DOHH2 (cell line): ENCODE measurements around the gene ARL6.

Experiments used
- H3F3A ChIP-seq: fragments of 200-600 bp; sonication (generic), shearing (Covaris generic); 2 replicates; pipeline ENCODE4 v1.6.0; 2016; ENCODE audit warnings: antibody characterized with exemption, mild to moderate bottlenecking; ENCODE audit not compliant: control insufficient read depth, insufficient read depth
- H3K27ac ChIP-seq: fragments of 200-600 bp; sonication (generic); 2 replicates; pipeline ENCODE4 v1.5.1; 2014; ENCODE audit warnings: low read depth, mild to moderate bottlenecking, low read length, moderate library complexity
- H3K27me3 ChIP-seq: fragments of 200-600 bp; sonication (generic); 2 replicates; pipeline ENCODE4 v1.6.1; 2014; ENCODE audit warnings: mild to moderate bottlenecking, low read length, mixed read lengths; ENCODE audit not compliant: control insufficient read depth
- H3K36me3 ChIP-seq: fragments of 200-600 bp; sonication (generic); 2 replicates; pipeline ENCODE4 v1.6.1; 2014; ENCODE audit warnings: mild to moderate bottlenecking, low read length, moderate library complexity, mixed read lengths; ENCODE audit not compliant: control insufficient read depth
- H3K4me1 ChIP-seq: fragments of 200-600 bp; sonication (generic); 2 replicates; pipeline ENCODE4 v1.6.1; 2014; ENCODE audit warnings: mild to moderate bottlenecking, low read length, mixed read lengths; ENCODE audit not compliant: control insufficient read depth
- H3K4me2 ChIP-seq: fragments of 200-600 bp; sonication (generic); 2 replicates; pipeline ENCODE4 v1.6.0; 2014; ENCODE audit warnings: mild to moderate bottlenecking, low read length, moderate library complexity
- H3K4me3 ChIP-seq: fragments of 200-600 bp; sonication (generic); 2 replicates; pipeline ENCODE4 v1.5.1; 2014; ENCODE audit warnings: mild to moderate bottlenecking, low read length, mixed read lengths
- H3K79me2 ChIP-seq: fragments of 200-600 bp; sonication (generic); 2 replicates; pipeline ENCODE4 v1.6.1; 2014; ENCODE audit warnings: mild to moderate bottlenecking, low read length, mixed read lengths; ENCODE audit not compliant: control insufficient read depth
- H3K9me2 ChIP-seq: fragments of 200-600 bp; sonication (generic); replicated peaks from 2 replicates; pipeline ENCODE4 v1.6.1; 2014; ENCODE audit warnings: mild to moderate bottlenecking, low read length, mixed read lengths; ENCODE audit not compliant: control insufficient read depth
- H3K9me3 ChIP-seq: fragments of 200-600 bp; sonication (generic); 2 replicates; pipeline ENCODE4 v1.6.1; 2014; ENCODE audit warnings: antibody characterized with exemption, low read length, mixed read lengths; ENCODE audit not compliant: control insufficient read depth, insufficient read depth
- H4K20me1 ChIP-seq: fragments of 200-600 bp; sonication (generic); 2 replicates; pipeline ENCODE4 v1.6.0; 2014; ENCODE audit warnings: low read depth, mild to moderate bottlenecking, antibody characterized with exemption, low read length, moderate library complexity; ENCODE audit not compliant: control insufficient read depth, insufficient read depth
- CTCF ChIP-seq: fragments of 200-600 bp; sonication (generic); IDR thresholded peaks from one replicate; pipeline ENCODE4 v1.5.1; 2014; ENCODE audit warnings: antibody characterized with exemption, mild to moderate bottlenecking, low read depth, low read length; ENCODE audit not compliant: poor library complexity, severe bottlenecking
- EZH2phosphoT487 ChIP-seq: fragments of 200-600 bp; sonication (generic); IDR thresholded peaks from 2 replicates; pipeline ENCODE4 v1.6.1; 2017; ENCODE audit warnings: borderline replicate concordance, mild to moderate bottlenecking, antibody characterized with exemption, low read length, moderate library complexity, mixed read lengths

ARL6 gene

GRCh38 chr3:97744289-97744688, 20.3 kb upstream of the ARL6 start:
- Histone ChIP-seq H3K36me3 (no peaks in the 10 kb centered on the region), H3F3A (no peaks in the 10 kb centered on the region), H3K4me1 (no peaks in the 10 kb centered on the region), H4K20me1 (no peaks in the 10 kb centered on the region), H3K9me2 (no peaks in the 10 kb centered on the region), H3K27me3 (no peaks in the 10 kb centered on the region), H3K4me2 (no peak overlapping the region), H3K4me3 (no peak overlapping the region), H3K9me3 (no peaks in the 10 kb centered on the region), H3K27ac (no peak overlapping the region), H3K79me2 (no peaks in the 10 kb centered on the region)
- TF ChIP-seq EZH2phosphoT487 = no peak
- no peak for TF ChIP-seq CTCF

DNA sequence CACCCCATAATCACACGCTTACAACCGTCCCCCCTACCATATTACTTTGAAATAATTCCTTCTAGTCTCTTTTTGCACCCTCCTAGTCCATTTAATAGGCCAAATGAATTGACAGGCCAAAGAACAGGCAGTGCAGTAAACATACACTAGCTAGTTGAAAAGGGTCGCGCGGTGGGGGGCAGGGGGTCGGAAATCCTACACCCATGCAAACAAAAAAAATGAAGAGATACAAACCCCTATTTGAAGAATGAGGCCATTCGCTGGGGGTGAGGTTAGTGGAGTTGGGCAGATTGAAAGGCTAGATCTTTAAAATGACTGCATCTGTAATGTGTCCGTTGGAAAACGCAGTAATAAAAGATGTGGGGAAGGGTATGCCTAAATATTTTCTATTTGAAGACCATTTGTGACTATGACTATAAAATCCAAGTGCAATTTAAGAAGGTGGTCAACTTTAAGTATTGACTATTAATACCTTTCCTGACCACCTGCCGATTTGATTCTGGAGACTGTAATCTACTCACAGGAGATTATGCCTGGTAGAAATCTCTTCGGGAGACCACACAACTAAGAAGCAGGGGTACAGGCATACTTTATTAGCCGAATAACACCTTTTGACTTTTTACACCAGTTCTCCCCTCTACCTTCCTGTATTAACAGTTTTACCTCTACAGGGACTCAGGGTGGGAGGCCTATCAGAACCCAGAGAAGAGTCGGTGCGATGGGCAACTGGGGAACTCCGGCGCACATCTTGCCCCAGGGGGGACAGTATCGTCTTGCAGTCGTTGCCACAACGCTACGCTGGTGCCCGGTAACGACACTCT, 762 bp upstream of the ARL6 start:
- peak overlapping the region; percentile 50 for H3K27ac ChIP-seq
- H3K9me3 ChIP-seq = no peaks in the 10 kb centered on the region
- TF ChIP-seq EZH2phosphoT487 = no peak
- no peak for TF ChIP-seq CTCF

GRCh38 chr3:97765336-97765735, 778 bp downstream of the ARL6 start:
- peaks cover 34% of the 10 kb centered on the region for H3K79me2 ChIP-seq
- peaks cover 58% of the 10 kb centered on the region for H3K4me1 ChIP-seq
- H3F3A ChIP-seq = 0 out of 2 replicates have a peak, but pooled peaks cover 3% of the 10 kb centered on the region
- H3K36me3 ChIP-seq = peaks cover 9% of the 10 kb centered on the region
- TF ChIP-seq EZH2phosphoT487 (no peak), CTCF (no peak)
- no peaks in the 10 kb centered on the region for H4K20me1 ChIP-seq
- peak overlapping the region; percentile 93 for H3K4me3 ChIP-seq
- no peak overlapping the region for H3K27ac ChIP-seq
- H3K4me2 ChIP-seq = peak overlapping the region; percentile 78
- no peaks in the 10 kb centered on the region for H3K9me3 ChIP-seq
- H3K27me3 ChIP-seq = no peaks in the 10 kb centered on the region
- H3K9me2 ChIP-seq = no peaks in the 10 kb centered on the region

More for the DNA sequence above, 762 bp upstream of the ARL6 start:
- peaks cover 58% of the 10 kb centered on the region for H3K4me1 ChIP-seq
- peak overlapping the region; percentile 78 for H3K4me2 ChIP-seq
- no peaks in the 10 kb centered on the region for H3K27me3 ChIP-seq
- H4K20me1 ChIP-seq = no peaks in the 10 kb centered on the region
- H3K4me3 ChIP-seq = peak overlapping the region; percentile 93
- H3K9me2 ChIP-seq = no peaks in the 10 kb centered on the region
- H3F3A ChIP-seq = 0 out of 2 replicates have a peak, but pooled peaks cover 3% of the 10 kb centered on the region
- no peaks in the 10 kb centered on the region for H3K36me3 ChIP-seq
- peaks cover 34% of the 10 kb centered on the region for H3K79me2 ChIP-seq
